ENCODE measurements around the gene QSER1.
"Not testable (repeated sequence)": the region's sequence is repeated elsewhere in the genome, so short reads cannot be mapped to it uniquely, and the experiment has no call there.

QSER1 gene

GRCh38 chr11:32937283-32937682 lies 44.7 kb downstream of the QSER1 start:
- H3K27ac ChIP-seq (ENCODE audit: low read length); H3K27me3 ChIP-seq (ENCODE audit: insufficient read depth, low read length); H3K9ac ChIP-seq (ENCODE audit: low read depth, low read length); H3K4me1 ChIP-seq (ENCODE audit: insufficient read depth, low read length); H3K9me3 ChIP-seq (ENCODE audit: insufficient read depth, low read depth, low read length); H3K4me3 ChIP-seq (ENCODE audit: low read length): not testable (repeated sequence)
- peaks cover 87% of the 10 kb centered on the region for H3K36me3 ChIP-seq (ENCODE audit: insufficient read depth, low read depth, low read length)

- Histone ChIP-seq H3K36me3 (ENCODE audit: insufficient read depth, low read depth, low read length) (peaks cover 70% of the 10 kb centered on the region), H3K27me3 (ENCODE audit: insufficient read depth, low read length) (no peaks in the 10 kb centered on the region), H3K9ac (ENCODE audit: low read depth, low read length) (no peak overlapping the region), H3K4me3 (ENCODE audit: low read length) (no peak overlapping the region), H3K9me3 (ENCODE audit: insufficient read depth, low read depth, low read length) (no peaks in the 10 kb centered on the region; the same call in 1 of the 2 replicates), H3K4me1 (ENCODE audit: insufficient read depth, low read length) (peaks cover 7% of the 10 kb centered on the region), H3K27ac (ENCODE audit: low read length) (no peak overlapping the region)
Measured at GRCh38 chr11:32939046-32939445, 46.4 kb downstream of the QSER1 start.

DNA sequence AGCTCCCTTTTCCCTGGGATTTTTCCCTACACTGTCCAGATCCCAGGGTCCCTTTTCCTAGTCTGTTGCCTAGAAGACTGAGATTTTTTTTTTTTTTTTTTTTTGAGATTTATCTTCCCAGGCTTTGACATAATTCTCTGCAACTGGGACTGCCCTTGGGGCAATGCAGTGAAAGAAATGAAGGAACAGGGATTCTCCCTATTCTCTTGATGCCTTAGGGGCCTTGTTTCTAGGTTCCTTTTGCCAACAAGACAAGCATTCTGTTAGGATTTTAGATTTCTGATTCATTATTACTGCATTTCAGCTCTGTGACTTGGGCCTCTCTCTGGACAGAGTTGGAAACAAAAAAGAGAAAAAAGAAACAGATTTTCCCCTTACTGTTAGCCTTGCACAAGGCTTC lies 47.3 kb downstream of the QSER1 start:
- H3K4me3 ChIP-seq (ENCODE audit: low read length), result no peak overlapping the region
- H3K27me3 ChIP-seq (ENCODE audit: insufficient read depth, low read length), result no peaks in the 10 kb centered on the region
- H3K36me3 ChIP-seq (ENCODE audit: insufficient read depth, low read depth, low read length), result peaks cover 61% of the 10 kb centered on the region
- H3K4me1 ChIP-seq (ENCODE audit: insufficient read depth, low read length), result peaks cover 7% of the 10 kb centered on the region
- no peak overlapping the region for H3K9ac ChIP-seq (ENCODE audit: low read depth, low read length)
- no peak overlapping the region for H3K27ac ChIP-seq (ENCODE audit: low read length)
- H3K9me3 ChIP-seq (ENCODE audit: insufficient read depth, low read depth, low read length), result no peaks in the 10 kb centered on the region; the same call in 1 of the 2 replicates

GRCh38 chr11:32940865-32941264 lies 48.3 kb downstream of the QSER1 start:
- Histone ChIP-seq H3K27ac (ENCODE audit: low read length) (no peak overlapping the region), H3K9ac (ENCODE audit: low read depth, low read length) (no peak overlapping the region), H3K36me3 (ENCODE audit: insufficient read depth, low read depth, low read length) (peaks cover 51% of the 10 kb centered on the region), H3K27me3 (ENCODE audit: insufficient read depth, low read length) (no peaks in the 10 kb centered on the region), H3K9me3 (ENCODE audit: insufficient read depth, low read depth, low read length) (no peaks in the 10 kb centered on the region; the same call in 1 of the 2 replicates), H3K4me1 (ENCODE audit: insufficient read depth, low read length) (peaks cover 7% of the 10 kb centered on the region), H3K4me3 (ENCODE audit: low read length) (no peak overlapping the region)

DNA sequence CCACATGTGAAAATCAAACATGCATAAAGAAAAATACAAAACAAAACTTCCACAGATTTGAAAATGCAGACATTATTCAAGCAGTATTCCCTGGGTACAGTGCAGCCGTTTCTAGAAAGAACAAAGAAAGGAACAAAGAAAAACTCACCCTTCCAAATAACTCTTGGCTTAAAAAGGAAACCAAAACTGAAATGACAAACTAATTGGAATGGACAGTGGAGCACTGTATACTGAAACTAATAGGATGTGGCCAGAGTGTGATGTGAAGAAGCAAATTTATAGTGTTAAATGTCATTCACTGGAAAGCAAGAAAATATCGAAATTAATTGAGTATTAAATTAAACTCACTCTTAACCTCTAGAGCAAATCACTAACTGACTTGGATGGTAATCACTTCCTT lies 55.4 kb downstream of the QSER1 start:
- Histone ChIP-seq H3K9me3 (ENCODE audit: insufficient read depth, low read depth, low read length) (no peaks in the 10 kb centered on the region), H3K36me3 (ENCODE audit: insufficient read depth, low read depth, low read length) (peaks cover 31% of the 10 kb centered on the region), H3K27ac (ENCODE audit: low read length) (no peak overlapping the region)

DNA sequence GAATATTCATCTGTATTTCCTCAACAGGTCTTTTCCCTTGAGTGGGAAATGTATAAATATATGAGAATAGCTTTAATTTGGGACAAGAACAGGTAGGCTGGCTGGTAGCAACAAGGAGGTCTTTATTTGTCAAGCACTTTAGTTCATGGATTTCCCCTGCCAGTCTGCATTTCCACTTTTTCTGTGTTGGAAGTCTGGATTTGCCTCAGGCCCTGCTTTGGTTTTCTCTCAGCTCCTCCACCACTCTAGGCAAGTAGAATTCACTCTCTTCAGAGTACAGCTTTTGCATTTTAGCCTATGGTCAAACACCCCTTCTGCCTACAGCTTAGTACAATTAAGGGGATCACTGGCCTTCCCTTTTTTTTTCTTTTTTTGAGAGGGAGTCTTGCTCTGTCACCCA lies 57.1 kb downstream of the QSER1 start:
- H3K36me3 ChIP-seq (ENCODE audit: insufficient read depth, low read depth, low read length), result peaks cover 45% of the 10 kb centered on the region
- no peak overlapping the region for H3K9ac ChIP-seq (ENCODE audit: low read depth, low read length)
- no peak overlapping the region for H3K27ac ChIP-seq (ENCODE audit: low read length)
- no peak overlapping the region for H3K4me3 ChIP-seq (ENCODE audit: low read length)
- H3K9me3 ChIP-seq (ENCODE audit: insufficient read depth, low read depth, low read length), result no peaks in the 10 kb centered on the region
- no peaks in the 10 kb centered on the region for H3K27me3 ChIP-seq (ENCODE audit: insufficient read depth, low read length)
- peaks cover 8% of the 10 kb centered on the region; the same call in 1 of the 2 replicates for H3K4me1 ChIP-seq (ENCODE audit: insufficient read depth, low read length)

More for the DNA sequence above, 55.4 kb downstream of the QSER1 start:
- Histone ChIP-seq H3K4me1 (ENCODE audit: insufficient read depth, low read length) (no peaks in the 10 kb centered on the region; the same call in 1 of the 2 replicates), H3K4me3 (ENCODE audit: low read length) (no peak overlapping the region), H3K9ac (ENCODE audit: low read depth, low read length) (no peak overlapping the region), H3K27me3 (ENCODE audit: insufficient read depth, low read length) (no peaks in the 10 kb centered on the region)

- Histone ChIP-seq H3K27me3 (ENCODE audit: insufficient read depth, low read length) (no peaks in the 10 kb centered on the region), H3K27ac (ENCODE audit: low read length) (no peak overlapping the region), H3K36me3 (ENCODE audit: insufficient read depth, low read depth, low read length) (peaks cover 69% of the 10 kb centered on the region), H3K9ac (ENCODE audit: low read depth, low read length) (no peak overlapping the region), H3K4me3 (ENCODE audit: low read length) (no peak overlapping the region), H3K9me3 (ENCODE audit: insufficient read depth, low read depth, low read length) (no peaks in the 10 kb centered on the region), H3K4me1 (ENCODE audit: insufficient read depth, low read length) (peaks cover 8% of the 10 kb centered on the region; the same call in 1 of the 2 replicates)
Measured at GRCh38 chr11:32952421-32952820, 59.8 kb downstream of the QSER1 start.

DNA sequence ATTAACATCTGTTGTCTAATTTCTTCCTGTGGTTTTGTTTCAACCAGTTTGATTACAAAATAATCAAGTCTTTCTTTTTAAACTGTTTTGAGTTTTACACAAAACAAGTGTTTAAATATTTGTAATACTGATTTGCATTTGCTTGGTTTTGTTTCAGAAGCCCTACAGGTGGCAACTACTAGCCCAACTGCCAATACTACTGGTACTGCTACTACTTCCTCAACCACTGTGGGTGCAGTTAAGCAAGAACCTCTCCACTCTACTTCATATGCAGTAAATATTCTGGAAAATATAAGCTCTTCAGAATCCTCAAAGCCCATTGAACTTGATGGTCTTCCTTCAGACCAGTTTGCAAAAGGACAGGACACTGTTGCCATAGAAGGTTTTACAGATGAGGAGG lies 61.1 kb downstream of the QSER1 start:
- Histone ChIP-seq H3K27ac (ENCODE audit: low read length) (no peak overlapping the region), H3K9me3 (ENCODE audit: insufficient read depth, low read depth, low read length) (no peaks in the 10 kb centered on the region), H3K9ac (ENCODE audit: low read depth, low read length) (no peak overlapping the region), H3K4me1 (ENCODE audit: insufficient read depth, low read length) (peaks cover 8% of the 10 kb centered on the region; the same call in 1 of the 2 replicates), H3K27me3 (ENCODE audit: insufficient read depth, low read length) (no peaks in the 10 kb centered on the region), H3K4me3 (ENCODE audit: low read length) (no peak overlapping the region), H3K36me3 (ENCODE audit: insufficient read depth, low read depth, low read length) (peaks cover 70% of the 10 kb centered on the region)

DNA sequence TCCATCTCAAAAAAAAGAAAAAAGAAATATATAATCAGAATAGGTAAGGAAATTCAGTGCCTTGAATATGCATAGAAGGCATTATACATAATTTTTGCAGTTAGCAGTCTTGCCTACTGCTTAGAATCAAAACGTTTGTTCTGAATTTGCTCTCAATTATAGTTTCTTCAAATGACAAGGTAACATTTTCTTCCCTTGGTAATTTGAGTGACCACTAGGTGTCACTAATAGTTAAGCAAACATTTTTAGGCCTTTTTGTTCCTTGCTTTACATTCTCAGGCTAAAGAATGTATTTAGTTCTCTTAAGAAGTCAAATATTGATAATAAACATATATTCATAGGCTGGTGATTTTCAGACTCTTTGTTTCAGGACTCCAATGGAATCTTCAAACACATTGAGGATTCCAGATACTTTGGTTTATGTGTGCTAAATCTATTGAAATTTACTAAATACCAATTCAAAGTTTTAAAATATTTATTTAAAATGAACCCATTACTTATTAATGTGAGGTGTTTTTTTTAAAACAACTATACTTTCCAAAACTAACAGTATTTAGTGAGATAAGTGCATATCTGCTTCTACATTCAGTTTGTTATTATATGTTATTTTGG lies 68.0 kb downstream of the QSER1 start:
- peaks cover 93% of the 10 kb centered on the region for H3K36me3 ChIP-seq (ENCODE audit: insufficient read depth, low read depth, low read length)

GRCh38 chr11:32962016-32962415 lies 69.4 kb downstream of the QSER1 start:
- Histone ChIP-seq H3K36me3 (ENCODE audit: insufficient read depth, low read depth, low read length) (peaks cover 95% of the 10 kb centered on the region), H3K27ac (ENCODE audit: low read length) (no peak overlapping the region), H3K4me3 (ENCODE audit: low read length) (no peak overlapping the region), H3K27me3 (ENCODE audit: insufficient read depth, low read length) (no peaks in the 10 kb centered on the region), H3K9ac (ENCODE audit: low read depth, low read length) (no peak overlapping the region), H3K9me3 (ENCODE audit: insufficient read depth, low read depth, low read length) (no peaks in the 10 kb centered on the region), H3K4me1 (ENCODE audit: insufficient read depth, low read length) (no peaks in the 10 kb centered on the region)

More for the DNA sequence above, 68.0 kb downstream of the QSER1 start:
- H3K4me3 ChIP-seq (ENCODE audit: low read length), result no peak overlapping the region
- H3K27ac ChIP-seq (ENCODE audit: low read length), result no peak overlapping the region
- no peaks in the 10 kb centered on the region for H3K4me1 ChIP-seq (ENCODE audit: insufficient read depth, low read length)
- H3K9me3 ChIP-seq (ENCODE audit: insufficient read depth, low read depth, low read length), result no peaks in the 10 kb centered on the region
- H3K27me3 ChIP-seq (ENCODE audit: insufficient read depth, low read length), result no peaks in the 10 kb centered on the region
- H3K9ac ChIP-seq (ENCODE audit: low read depth, low read length), result no peak overlapping the region

GRCh38 chr11:32963721-32964120 lies 71.1 kb downstream of the QSER1 start:
- Histone ChIP-seq H3K36me3 (ENCODE audit: insufficient read depth, low read depth, low read length) (peaks cover 96% of the 10 kb centered on the region), H3K27ac (ENCODE audit: low read length) (no peak overlapping the region), H3K4me1 (ENCODE audit: insufficient read depth, low read length) (no peaks in the 10 kb centered on the region), H3K4me3 (ENCODE audit: low read length) (no peak overlapping the region), H3K9ac (ENCODE audit: low read depth, low read length) (no peak overlapping the region), H3K27me3 (ENCODE audit: insufficient read depth, low read length) (no peaks in the 10 kb centered on the region), H3K9me3 (ENCODE audit: insufficient read depth, low read depth, low read length) (no peaks in the 10 kb centered on the region)

DNA sequence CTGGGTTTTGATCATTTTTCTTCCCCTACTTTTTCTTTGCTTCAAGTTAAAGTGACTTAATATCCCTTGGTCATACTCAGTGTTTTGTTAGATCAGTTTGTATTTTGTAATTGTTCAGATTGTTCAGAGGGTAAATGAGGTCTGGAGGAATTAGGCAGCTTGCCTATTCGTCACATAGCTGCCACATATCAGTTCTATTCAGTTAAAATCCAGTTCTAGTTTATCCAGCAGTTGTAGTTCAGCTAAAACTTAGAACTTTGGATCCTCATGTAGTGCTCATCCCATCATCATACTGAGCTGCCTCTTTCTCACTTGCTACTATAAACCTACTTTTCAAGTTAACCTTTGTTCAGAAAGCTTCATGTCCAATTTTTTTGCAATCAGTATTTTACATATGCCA lies 75.9 kb downstream of the QSER1 start:
- H3K27me3 ChIP-seq (ENCODE audit: insufficient read depth, low read length), result no peaks in the 10 kb centered on the region
- H3K9ac ChIP-seq (ENCODE audit: low read depth, low read length), result no peak overlapping the region
- no peak overlapping the region for H3K4me3 ChIP-seq (ENCODE audit: low read length)
- no peak overlapping the region for H3K27ac ChIP-seq (ENCODE audit: low read length)
- H3K36me3 ChIP-seq (ENCODE audit: insufficient read depth, low read depth, low read length), result peaks cover 96% of the 10 kb centered on the region
- H3K9me3 ChIP-seq (ENCODE audit: insufficient read depth, low read depth, low read length), result no peaks in the 10 kb centered on the region
- H3K4me1 ChIP-seq (ENCODE audit: insufficient read depth, low read length), result no peaks in the 10 kb centered on the region
